GM23248 (cell line): ENCODE results near the gene ECT2. TPM values are rescaled to one million over a fixed set of nuclear protein-coding genes. Genes with fewer than 3 reads are reported as not detected.
"Not testable (repeated sequence)": the region's sequence is repeated elsewhere in the genome, so short reads cannot be mapped to it uniquely, and the experiment has no call there.

Experiments used
- DNase-seq: peaks from one replicate; pipeline ENCODE4 v3.0.0-alpha.2; 2015
- H2AFZ ChIP-seq: fragments of 200-600 bp; sonication (generic); 2 replicates; pipeline ENCODE4 v1.6.1; 2016; ENCODE audit warnings: antibody characterized with exemption
- H3F3A ChIP-seq: fragments of 200-600 bp; sonication (generic); 2 replicates; pipeline ENCODE4 v1.6.1; 2016; ENCODE audit warnings: mild to moderate bottlenecking, antibody characterized with exemption, mixed run types; ENCODE audit not compliant: insufficient read depth
- H3K27ac ChIP-seq: fragments of 200-600 bp; sonication (generic); 2 replicates; pipeline ENCODE4 v1.5.1; 2016; ENCODE audit warnings: mild to moderate bottlenecking
- H3K27me3 ChIP-seq: fragments of 200-600 bp; sonication (generic); replicated peaks from 2 replicates; pipeline ENCODE4 v1.6.1; 2016; ENCODE audit warnings: mild to moderate bottlenecking; ENCODE audit not compliant: insufficient read depth
- H3K36me3 ChIP-seq: fragments of 200-600 bp; sonication (generic); 2 replicates; pipeline ENCODE4 v1.6.1; 2016; ENCODE audit warnings: low read depth, mild to moderate bottlenecking
- H3K4me1 ChIP-seq: fragments of 200-600 bp; sonication (generic); 2 replicates; pipeline ENCODE4 v1.6.1; 2016; ENCODE audit warnings: mild to moderate bottlenecking; ENCODE audit not compliant: insufficient read depth
- H3K4me2 ChIP-seq: fragments of 200-600 bp; sonication (generic); one replicate; pipeline ENCODE4 v1.6.1; 2016; ENCODE audit warnings: mild to moderate bottlenecking; ENCODE audit not compliant: unreplicated experiment
- H3K4me3 ChIP-seq: fragments of 200-600 bp; sonication (generic); 2 replicates; pipeline ENCODE4 v1.5.1; 2016; ENCODE audit warnings: mild to moderate bottlenecking
- H3K79me2 ChIP-seq: fragments of 200-600 bp; sonication (generic); 2 replicates; pipeline ENCODE4 v1.6.1; 2016; ENCODE audit warnings: mild to moderate bottlenecking; ENCODE audit not compliant: insufficient read depth
- H3K9ac ChIP-seq: fragments of 200-600 bp; sonication (generic); 2 replicates; pipeline ENCODE4 v1.6.1; 2016; ENCODE audit warnings: mild to moderate bottlenecking
- H3K9me2 ChIP-seq: fragments of 200-600 bp; sonication (generic); 2 replicates; pipeline ENCODE4 v1.6.1; 2016; ENCODE audit warnings: mixed run types, mild to moderate bottlenecking, moderate library complexity; ENCODE audit not compliant: insufficient read depth
- H3K9me3 ChIP-seq: fragments of 200-600 bp; sonication (generic); one replicate; pipeline ENCODE4 v1.6.1; 2017; ENCODE audit warnings: low read depth
- H4K20me1 ChIP-seq: fragments of 200-600 bp; sonication (generic); 2 replicates; pipeline ENCODE4 v1.6.0; 2016; ENCODE audit not compliant: insufficient read depth
- EZH2 ChIP-seq: fragments of 200-600 bp; sonication (generic); IDR thresholded peaks from 2 replicates; pipeline ENCODE4 v1.6.1; 2018; ENCODE audit warnings: antibody characterized with exemption, mild to moderate bottlenecking; ENCODE audit not compliant: insufficient read depth, poor library complexity, severe bottlenecking
- EZH2phosphoT487 ChIP-seq: fragments of 200-600 bp; sonication (generic); IDR thresholded peaks from 2 replicates; pipeline ENCODE4 v1.6.1; 2018; ENCODE audit warnings: antibody characterized with exemption, moderate library complexity, mild to moderate bottlenecking, low read depth; ENCODE audit not compliant: insufficient read depth
- WGBS, 2 experiments: methylation state at CpG; one replicate each; pipeline ENCODE4 v1.1.6; 2015 to 2017; ENCODE audit warnings: low lambda C conversion rate in 2 of 2, low coverage in 1 of 2; ENCODE audit errors: missing lambda C conversion rate in 2 of 2; 5-methylcytosine and 5-hydroxymethylcytosine counted together
- in situ Hi-C: fragments of 300-500 bp; cut with MboI; formaldehyde crosslinking; loops from 2 replicates; pipeline ENCODE4 v1.15.0; 2020
- polyA plus RNA-seq: library from polyadenylated mRNA; unstranded; fragments of >200 nt; fragmentation: Nextera tagmentation; extraction: Ambion mirVana; gene quantifications from 2 replicates; pipeline ENCODE4 v1.2.1, GENCODE V29; 2016
- total RNA-seq: library from RNA; depleted of rRNA; stranded (reverse); fragments of >200 nt; shearing (Covaris generic); gene quantifications from 2 replicates; pipeline ENCODE4 v1.2.3, GENCODE V29; 2014

The ECT2 gene
- total and polyA plus RNA-seq, 2 experiments from 2014 or later: 22.7 to 28.3 TPM

DNA sequence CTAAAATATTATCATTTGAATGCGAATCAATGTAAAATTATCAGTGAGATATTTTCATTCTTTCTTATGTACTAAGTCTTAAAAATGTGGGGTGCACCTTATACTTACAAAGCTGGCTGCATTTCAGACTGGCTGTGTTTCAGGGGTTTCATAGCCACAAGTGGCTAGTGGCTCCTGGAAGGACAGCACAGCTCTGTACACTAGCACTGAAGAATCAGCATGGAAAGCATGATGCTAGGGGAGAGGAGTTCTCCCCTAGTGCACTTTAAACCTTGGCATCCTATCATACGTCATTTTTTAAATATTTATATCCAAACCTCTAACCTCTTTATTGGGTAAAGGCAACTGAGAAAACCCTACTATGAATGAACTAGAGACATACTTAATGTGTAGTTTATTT is 66.4 kb downstream of the ECT2 start:
- Histone ChIP-seq H3F3A (no peaks in the 10 kb centered on the region), H3K36me3 (peaks cover 27% of the 10 kb centered on the region), H3K27me3 (no peaks in the 10 kb centered on the region)

DNA sequence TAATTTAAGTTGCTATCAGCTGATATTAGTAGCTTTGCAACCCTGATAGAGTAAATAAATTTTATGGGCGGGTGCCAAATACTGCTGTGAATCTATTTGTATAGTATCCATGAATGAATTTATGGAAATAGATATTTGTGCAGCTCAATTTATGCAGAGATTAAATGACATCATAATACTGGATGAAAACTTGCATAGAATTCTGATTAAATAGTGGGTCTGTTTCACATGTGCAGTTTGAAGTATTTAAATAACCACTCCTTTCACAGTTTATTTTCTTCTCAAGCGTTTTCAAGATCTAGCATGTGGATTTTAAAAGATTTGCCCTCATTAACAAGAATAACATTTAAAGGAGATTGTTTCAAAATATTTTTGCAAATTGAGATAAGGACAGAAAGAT is 70.0 kb downstream of the ECT2 start:
- Histone ChIP-seq H3K4me2 (no peak overlapping the region), H4K20me1 (no peaks in the 10 kb centered on the region), H2AFZ (no peak overlapping the region), H3K36me3 (peaks cover 34% of the 10 kb centered on the region), H3F3A (no peaks in the 10 kb centered on the region), H3K27ac (no peak overlapping the region), H3K9ac (no peak overlapping the region), H3K4me1 (no peaks in the 10 kb centered on the region), H3K27me3 (no peaks in the 10 kb centered on the region), H3K9me2 (no peaks in the 10 kb centered on the region), H3K79me2 (no peaks in the 10 kb centered on the region), H3K4me3 (no peak overlapping the region), H3K9me3 (peaks cover 6% of the 10 kb centered on the region)
- TF ChIP-seq EZH2 (no peak), EZH2phosphoT487 (no peak)
- no peak for DNase-seq
- WGBS, 2 experiments: 97 to 100% methylated on average over 2 of the region's 2 CpGs
- in situ Hi-C loops: no loop called here

More for the DNA sequence above, 66.4 kb downstream of the ECT2 start:
- no peak overlapping the region for H3K4me2 ChIP-seq
- 94 to 100% methylated on average over 2 of the region's 2 CpGs for WGBS, 2 experiments
- no peaks in the 10 kb centered on the region for H3K4me1 ChIP-seq
- no peaks in the 10 kb centered on the region for H3K79me2 ChIP-seq
- no peak overlapping the region for H3K9ac ChIP-seq
- no peaks in the 10 kb centered on the region for H3K9me2 ChIP-seq
- no peaks in the 10 kb centered on the region for H4K20me1 ChIP-seq
- H3K27ac ChIP-seq: no peak overlapping the region
- no peak overlapping the region for H3K4me3 ChIP-seq
- TF ChIP-seq EZH2phosphoT487: no peak
- TF ChIP-seq EZH2: no peak
- H3K9me3 ChIP-seq: peaks cover 6% of the 10 kb centered on the region
- in situ Hi-C loops: no loop called here
- DNase-seq: no peak
- no peak overlapping the region for H2AFZ ChIP-seq

DNA sequence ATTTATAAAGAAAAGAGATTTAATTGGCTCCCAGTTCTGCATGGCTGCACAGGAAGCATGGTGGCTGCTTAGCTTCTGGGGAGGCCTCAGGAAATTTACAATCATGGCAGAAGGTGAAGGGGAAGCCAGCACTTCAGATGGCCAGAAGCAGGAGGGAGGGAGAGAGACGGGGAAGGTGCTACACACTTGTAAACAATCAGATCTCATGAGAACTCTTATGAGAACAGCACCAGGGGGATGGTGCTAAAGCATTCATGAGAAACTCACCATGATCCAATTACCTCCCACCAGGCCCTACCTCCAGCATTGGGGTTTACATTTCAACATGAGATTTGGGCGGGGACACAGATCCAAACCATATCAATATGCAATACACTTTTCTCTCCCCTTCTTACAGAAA is 73.7 kb downstream of the ECT2 start:
- Histone ChIP-seq H4K20me1 (no peaks in the 10 kb centered on the region), H3K27ac (no peak overlapping the region), H3F3A (no peaks in the 10 kb centered on the region), H3K9ac (no peak overlapping the region), H3K4me1 (no peaks in the 10 kb centered on the region), H3K36me3 (peaks cover 25% of the 10 kb centered on the region), H3K79me2 (no peaks in the 10 kb centered on the region), H3K4me2 (no peak overlapping the region), H3K9me2 (no peaks in the 10 kb centered on the region), H3K27me3 (no peaks in the 10 kb centered on the region), H2AFZ (no peak overlapping the region), H3K4me3 (no peak overlapping the region), H3K9me3 (peaks cover 6% of the 10 kb centered on the region)
- 98 to 100% methylated on average over 2 of the region's 2 CpGs for WGBS, 2 experiments
- in situ Hi-C loops: no loop called here
- DNase-seq: no peak
- TF ChIP-seq EZH2phosphoT487 (no peak), EZH2 (no peak)

DNA sequence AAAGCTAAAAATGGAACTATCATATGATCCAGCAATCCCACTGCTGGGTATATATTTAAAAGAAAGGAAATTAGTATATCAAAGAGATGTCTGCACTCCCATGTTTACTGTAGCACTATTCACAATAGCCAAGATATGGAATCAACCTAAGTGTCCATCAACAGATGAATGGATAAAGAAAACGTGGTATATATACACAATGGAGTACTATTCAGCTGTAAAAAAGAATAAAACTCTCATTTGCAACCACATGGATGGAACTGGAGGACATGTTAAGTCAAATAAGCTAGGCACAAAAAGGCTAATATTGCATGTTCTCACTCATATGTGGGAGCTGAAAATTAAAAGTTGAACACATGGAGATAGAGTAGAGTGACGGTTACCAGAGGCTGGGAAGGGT is 76.7 kb downstream of the ECT2 start:
- H3K4me1 ChIP-seq, H3K9ac ChIP-seq, H3K27ac ChIP-seq, H3K4me2 ChIP-seq, H3K4me3 ChIP-seq, in situ Hi-C loops, H3K79me2 ChIP-seq, H3K27me3 ChIP-seq, H2AFZ ChIP-seq, H3K36me3 ChIP-seq, H3K9me3 ChIP-seq, H4K20me1 ChIP-seq, H3F3A ChIP-seq, H3K9me2 ChIP-seq, DNase-seq: not testable (repeated sequence)
- 98 to 100% methylated on average over 2 of the region's 2 CpGs for WGBS, 2 experiments

DNA sequence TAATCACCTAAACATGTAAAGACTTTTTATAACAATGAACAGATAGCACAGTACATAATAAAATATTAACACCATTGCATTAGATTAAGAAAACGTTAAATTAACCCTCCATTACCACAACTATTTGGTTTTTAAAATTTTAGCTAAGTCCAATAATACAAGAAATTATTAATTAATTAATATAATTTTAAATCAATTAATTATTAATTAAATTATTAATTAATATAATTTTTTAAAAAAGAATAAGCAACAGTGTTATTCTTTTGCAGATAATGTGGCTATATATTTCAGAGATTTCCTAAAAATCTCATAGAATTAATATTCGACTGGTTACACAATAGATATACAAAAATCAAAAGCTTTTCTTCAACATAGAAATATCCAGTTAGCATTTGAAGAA is 82.5 kb downstream of the ECT2 start:
- Histone ChIP-seq H3K9me3 (no peaks in the 10 kb centered on the region), H3K4me3 (no peak overlapping the region), H3K9ac (no peak overlapping the region), H3K36me3 (no peaks in the 10 kb centered on the region), H3K27me3 (peaks cover 12% of the 10 kb centered on the region), H3K9me2 (no peaks in the 10 kb centered on the region), H2AFZ (no peak overlapping the region), H3K4me2 (no peak overlapping the region), H3F3A (no peaks in the 10 kb centered on the region), H3K4me1 (no peaks in the 10 kb centered on the region), H4K20me1 (no peaks in the 10 kb centered on the region), H3K79me2 (no peaks in the 10 kb centered on the region), H3K27ac (no peak overlapping the region)
- in situ Hi-C loops: loop anchor here (10.0 kb wide), 1 partner anchor 212 kb away; no protein-coding TSS in a partner anchor
- WGBS, 2 experiments: 65 to 78% methylated on average over 2 of the region's 2 CpGs
- TF ChIP-seq EZH2phosphoT487 (no peak), EZH2 (no peak)
- DNase-seq: no peak
